22Rv1 (cell line): ENCODE data around the gene POFUT2.
A peak's percentile ranks its signal among the peaks of the same experiment; 100 is the strongest.

Experiments used
- H3K27ac ChIP-seq: fragments of 450-650 bp; 2 replicates; pipeline ENCODE4 v1.5.1; 2017
- ZFX ChIP-seq: fragments of 450-650 bp; IDR thresholded peaks from 2 replicates; pipeline ENCODE4 v1.6.1; 2017; ENCODE audit warnings: antibody characterized with exemption, borderline replicate concordance
- TF ChIP-seq, protein P1 (sequence below): fragments of 450-650 bp; IDR thresholded peaks from 2 replicates; pipeline ENCODE4 v1.5.1; 2017; ENCODE audit warnings: mild to moderate bottlenecking

The POFUT2 gene

DNA sequence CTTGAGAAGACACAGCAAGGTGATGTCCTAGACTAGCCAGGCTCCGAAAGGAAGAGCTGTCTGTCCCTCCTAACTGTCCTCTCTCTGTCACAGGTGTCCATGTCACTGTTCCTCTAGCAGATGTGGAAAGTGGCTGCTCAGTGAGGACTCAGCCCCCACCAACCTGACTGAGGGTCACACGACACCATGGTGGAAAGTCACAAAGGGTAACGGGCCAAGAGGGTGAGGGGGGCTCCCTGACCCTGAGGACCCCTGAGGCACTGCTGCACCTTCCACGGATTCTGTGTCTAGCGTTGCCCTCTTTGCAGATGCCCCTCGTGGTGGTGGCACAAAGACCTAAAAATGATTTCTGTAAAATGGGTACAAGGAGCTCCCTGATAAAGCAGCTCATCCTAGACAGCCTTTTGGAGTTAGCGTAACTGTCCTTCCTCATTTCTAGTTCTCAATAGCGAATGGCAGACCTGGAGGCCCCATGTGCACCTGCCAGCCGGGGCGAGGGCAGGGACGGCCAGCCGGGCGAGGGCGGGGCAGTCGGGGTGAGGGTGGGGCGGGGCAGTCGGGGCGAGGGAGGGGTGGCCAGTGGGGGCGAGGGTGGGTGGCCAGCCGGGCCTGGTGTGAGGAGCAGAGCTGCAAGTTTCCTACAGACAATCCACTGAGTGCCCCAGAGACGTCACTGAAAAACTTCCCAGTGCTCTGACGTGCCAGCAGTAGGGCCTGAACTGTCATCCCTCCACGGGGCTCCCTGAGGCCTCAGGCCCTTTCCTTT is 23.4 kb downstream of the POFUT2 start:
- TF ChIP-seq, protein P1, sequence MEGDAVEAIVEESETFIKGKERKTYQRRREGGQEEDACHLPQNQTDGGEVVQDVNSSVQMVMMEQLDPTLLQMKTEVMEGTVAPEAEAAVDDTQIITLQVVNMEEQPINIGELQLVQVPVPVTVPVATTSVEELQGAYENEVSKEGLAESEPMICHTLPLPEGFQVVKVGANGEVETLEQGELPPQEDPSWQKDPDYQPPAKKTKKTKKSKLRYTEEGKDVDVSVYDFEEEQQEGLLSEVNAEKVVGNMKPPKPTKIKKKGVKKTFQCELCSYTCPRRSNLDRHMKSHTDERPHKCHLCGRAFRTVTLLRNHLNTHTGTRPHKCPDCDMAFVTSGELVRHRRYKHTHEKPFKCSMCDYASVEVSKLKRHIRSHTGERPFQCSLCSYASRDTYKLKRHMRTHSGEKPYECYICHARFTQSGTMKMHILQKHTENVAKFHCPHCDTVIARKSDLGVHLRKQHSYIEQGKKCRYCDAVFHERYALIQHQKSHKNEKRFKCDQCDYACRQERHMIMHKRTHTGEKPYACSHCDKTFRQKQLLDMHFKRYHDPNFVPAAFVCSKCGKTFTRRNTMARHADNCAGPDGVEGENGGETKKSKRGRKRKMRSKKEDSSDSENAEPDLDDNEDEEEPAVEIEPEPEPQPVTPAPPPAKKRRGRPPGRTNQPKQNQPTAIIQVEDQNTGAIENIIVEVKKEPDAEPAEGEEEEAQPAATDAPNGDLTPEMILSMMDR: no peak
- TF ChIP-seq ZFX: no peak
- no peak overlapping the region for H3K27ac ChIP-seq

DNA sequence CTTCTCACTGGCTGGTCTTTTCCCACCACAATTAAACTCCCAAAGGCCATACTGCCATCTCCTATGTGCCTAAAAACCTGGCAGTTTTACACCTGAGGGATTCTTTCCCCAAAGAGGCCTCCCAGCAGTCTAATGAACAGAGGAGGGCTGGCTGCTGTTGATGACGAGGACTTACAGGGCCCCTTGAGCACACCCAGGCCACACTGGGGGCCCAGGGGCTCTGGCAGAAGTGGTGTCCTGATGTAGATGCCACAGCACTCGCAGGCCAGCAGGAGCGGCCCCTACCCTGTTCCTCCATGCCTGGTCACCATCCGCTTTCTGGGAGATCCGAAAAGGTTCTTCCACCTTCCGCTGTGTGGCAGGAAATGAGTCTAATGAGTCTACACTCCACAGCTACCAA is 24.2 kb downstream of the POFUT2 start:
- peak overlapping the region; percentile 75 for H3K27ac ChIP-seq
- TF ChIP-seq, protein P1: no peak
- no peak for TF ChIP-seq ZFX

DNA sequence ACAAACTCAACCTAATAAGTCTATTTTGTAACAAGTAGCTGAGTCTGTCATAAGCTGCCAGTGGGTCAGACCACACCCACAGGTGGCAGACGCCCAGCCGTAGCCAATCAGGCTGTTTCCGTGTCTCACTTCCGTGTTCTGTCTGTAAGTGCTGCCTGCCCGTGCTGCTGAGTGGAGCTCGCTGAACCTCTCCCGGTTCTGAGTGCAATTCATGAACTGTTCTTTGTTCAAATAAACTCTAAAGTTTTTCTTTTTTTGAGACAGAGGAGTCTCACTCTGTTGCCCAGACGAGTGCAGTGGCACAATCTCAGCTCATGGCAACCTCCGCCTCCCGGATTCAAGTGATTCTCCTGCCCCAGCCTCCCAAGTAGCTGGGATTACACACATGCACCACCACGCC is 25.1 kb downstream of the POFUT2 start:
- TF ChIP-seq, protein P1: no peak
- TF ChIP-seq ZFX: no peak
- peak overlapping the region; percentile 75 for H3K27ac ChIP-seq

DNA sequence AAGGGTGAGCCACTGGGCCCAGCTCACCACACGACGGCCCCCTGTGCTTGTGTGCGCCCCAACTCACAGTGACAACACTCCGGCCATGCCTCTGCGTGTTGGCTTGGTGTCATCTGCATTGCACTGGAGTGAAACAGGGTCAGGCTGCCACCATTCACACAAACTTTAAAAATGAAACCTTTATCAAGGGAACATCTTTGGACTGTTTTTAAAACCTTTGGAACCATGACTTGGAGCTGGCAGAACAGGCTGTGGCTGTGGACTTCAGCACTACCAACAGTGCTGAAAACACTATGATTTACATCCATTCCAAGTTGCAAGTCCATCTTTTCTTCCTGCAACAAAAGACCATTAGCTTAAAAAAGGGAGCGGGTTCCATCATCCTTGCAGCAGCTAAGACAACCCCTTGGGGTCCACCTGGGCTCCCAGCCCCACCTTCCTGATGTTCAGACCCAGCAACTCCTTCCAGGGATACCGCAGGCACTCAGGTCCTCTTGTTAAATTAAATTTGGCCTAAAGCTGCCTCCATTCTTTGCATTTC is 25.6 kb downstream of the POFUT2 start:
- no peak for TF ChIP-seq ZFX
- TF ChIP-seq, protein P1: no peak

DNA sequence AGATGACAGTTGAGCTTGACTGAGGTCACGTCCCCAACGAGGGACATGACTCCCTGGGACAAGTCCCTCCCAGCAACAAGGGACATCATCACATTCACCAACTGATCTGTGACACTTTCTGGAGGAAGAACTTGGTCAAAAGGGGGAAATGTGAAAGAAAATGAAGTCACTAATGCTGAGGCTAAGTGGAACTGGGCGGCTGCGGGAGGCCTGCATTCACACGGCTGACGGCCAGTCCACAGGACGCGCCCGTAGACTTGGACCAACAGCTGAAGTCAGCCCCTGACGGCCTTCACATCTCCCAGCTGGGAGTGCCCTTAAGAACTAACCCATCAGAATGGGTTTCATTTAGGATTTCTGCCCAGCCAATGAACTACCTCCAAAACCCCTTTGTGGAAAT is 26.6 kb downstream of the POFUT2 start:
- H3K27ac ChIP-seq: no peak overlapping the region
- TF ChIP-seq, protein P1: no peak
- TF ChIP-seq ZFX: no peak

More for the DNA sequence above, 25.6 kb downstream of the POFUT2 start:
- peak overlapping the region; percentile 75 for H3K27ac ChIP-seq

DNA sequence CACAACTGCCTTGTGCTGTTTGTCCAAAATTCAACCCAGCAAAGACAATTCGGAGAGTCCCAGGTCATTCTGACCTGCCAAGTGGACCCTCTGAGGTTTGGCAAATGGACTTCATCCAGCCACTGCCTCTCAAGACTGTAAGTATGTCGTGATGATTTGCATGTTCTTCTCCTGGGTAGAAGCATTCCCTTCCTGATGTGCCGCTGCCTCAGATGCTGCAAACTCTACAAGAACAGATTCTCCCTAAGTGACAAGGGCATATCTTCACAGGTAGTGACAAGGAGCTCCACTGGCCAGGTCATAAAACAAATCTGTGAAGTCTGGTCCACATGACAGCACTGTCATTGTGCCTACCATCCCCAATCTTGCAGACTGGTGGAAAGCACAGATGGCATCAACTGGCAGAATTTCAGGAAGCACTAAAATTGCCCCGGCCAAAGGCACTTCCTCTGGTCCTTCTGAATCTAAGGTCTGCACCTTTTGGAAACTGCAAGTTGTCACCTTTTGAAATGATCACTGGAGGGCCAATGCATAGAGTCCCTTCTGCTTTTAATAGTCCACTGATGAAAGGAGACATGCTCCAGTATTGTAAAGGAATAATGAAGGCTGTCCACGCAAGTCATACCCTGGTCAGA is 27.4 kb downstream of the POFUT2 start:
- no peak overlapping the region for H3K27ac ChIP-seq
- TF ChIP-seq ZFX: no peak
- TF ChIP-seq, protein P1: no peak

DNA sequence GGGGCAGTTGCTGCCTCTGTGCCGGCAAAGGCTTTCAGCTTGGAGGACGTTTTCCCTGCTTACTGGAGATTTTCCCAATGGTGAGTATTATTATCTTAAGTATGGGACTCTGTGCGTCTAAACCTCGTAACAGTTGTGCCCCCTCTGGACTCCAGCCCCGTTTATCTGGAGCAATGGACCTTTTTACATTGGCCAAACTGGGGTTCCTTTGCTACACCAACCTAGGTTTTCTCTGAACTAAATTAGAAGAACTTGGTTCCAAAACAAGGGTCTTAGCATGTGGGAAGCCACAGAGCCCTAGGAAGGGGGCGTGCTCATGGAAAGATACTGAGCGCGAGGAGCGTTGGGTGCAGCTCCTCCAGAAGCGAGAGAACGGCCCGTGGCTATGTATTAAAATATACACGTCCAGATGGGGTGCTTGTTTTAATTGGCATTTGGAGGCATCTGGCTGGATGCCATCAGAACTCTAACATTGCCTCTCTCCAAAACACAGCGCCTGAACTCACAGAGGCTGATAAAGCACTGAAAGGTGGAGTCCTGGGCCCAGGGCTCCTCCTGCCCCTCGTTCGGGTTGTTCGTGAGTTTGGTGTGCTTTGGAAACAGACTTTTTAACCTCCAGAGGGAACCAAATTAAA is 28.4 kb downstream of the POFUT2 start:
- no peak for TF ChIP-seq ZFX
- TF ChIP-seq, protein P1: no peak
- H3K27ac ChIP-seq: no peak overlapping the region
